Pulmonary artery endothelial cell (primary cell): ENCODE results near the gene CBLC. TPM values are rescaled to one million over a fixed set of nuclear protein-coding genes. Genes with fewer than 3 reads are reported as not detected.

Experiments
- DNase-seq: peaks from one replicate; pipeline ENCODE4 v3.0.0-alpha.2; 2011; ENCODE audit warnings: low read depth, low spot score
- total RNA-seq: library from RNA; depleted of rRNA; stranded (reverse); fragments of >200 nt; gene quantifications from 2 replicates; pipeline ENCODE4 v1.2.3, GENCODE V29; 2014

Gene CBLC
- total RNA-seq, 1 donor from 2014 or later, result 0.13 TPM

DNA sequence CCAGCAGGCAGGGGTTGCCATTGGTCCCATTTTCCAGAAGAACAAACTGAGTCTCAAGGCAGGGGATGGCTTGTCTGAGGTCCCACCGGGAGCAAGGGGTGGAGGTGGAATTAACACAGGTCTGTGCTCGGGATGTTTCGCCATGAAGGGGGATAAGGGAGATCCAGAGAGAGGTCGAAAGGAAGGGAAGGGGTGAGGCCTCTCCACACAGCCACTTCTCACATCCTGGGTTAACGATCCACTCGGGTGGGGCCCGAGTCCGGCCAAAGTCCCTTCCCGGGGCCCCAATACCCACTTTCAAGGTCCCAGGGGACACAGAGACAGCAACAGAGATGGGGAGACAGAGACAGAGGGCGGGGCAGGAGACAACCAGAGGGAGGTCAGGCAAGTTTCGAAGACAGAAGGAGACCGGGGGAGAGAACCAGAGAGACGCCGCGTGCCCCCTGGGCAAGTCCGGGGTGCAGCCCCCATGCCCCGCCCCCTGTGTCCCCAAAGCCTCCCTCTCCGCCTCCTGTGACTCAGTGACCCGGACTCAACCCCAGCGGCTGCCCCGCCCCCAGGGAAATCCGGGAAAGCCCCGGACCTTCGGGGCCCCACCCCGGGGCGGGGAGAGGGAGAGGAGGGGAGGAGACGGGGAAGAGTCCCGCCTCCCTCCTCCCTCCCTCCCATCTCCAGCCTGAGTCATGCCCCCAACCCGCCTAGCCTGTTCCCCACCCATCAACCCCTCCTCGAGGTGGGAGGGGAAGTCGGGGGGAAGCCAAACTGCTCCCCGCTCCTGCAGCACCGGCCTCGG is 30.5 kb upstream of the CBLC start:
- peak; percentile 73 for DNase-seq

- DNase-seq, result no peak
Observed at GRCh38 chr19:44747739-44748425, 29.8 kb upstream of the CBLC start.

DNA sequence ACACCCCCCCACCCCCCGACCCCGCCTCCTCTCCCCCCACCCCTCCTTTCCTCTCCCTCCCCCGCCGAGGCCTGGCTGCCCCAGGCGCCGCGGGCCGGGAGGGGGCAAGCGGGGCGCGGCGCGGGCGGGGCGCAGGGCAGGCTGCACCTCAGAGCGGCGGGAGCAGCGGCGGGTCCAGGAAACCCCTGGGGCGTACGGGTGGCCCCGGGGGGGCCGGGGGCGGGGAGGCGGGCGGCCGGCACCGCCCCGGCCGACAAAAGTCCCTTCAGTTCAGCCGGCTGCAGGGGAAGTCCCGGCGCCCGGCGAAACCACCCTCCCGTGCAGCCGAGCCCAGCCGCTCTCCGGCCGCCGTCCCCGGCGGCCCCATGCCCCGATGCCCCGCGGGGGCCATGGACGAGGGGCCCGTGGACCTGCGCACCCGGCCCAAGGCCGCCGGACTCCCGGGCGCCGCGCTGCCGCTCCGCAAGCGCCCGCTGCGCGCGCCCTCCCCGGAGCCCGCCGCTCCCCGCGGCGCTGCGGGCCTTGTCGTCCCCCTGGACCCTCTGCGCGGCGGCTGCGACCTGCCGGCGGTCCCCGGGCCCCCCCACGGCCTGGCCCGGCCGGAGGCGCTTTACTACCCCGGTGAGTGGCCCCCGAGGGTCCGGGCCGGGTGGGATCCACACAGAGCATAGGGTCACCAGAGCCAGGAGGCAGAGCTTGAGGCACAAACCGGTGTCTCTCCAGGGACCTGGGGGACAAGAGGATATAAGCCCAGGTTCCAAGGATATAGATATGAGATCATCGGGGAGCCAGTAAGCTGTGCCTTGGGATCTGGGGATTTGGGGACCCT is 29.1 kb upstream of the CBLC start, which contains the start of gene BCL3:
BCL3 (plus strand) TSS at position 283 of the 829 bp plus-strand sequence; CDS start at position 366, 83 bp downstream.
- no peak for DNase-seq

- DNase-seq, result no peak
Observed at GRCh38 chr19:44749292-44749691, 28.4 kb upstream of the CBLC start.

- no peak for DNase-seq
Observed at GRCh38 chr19:44749994-44750393, 27.7 kb upstream of the CBLC start.

DNA sequence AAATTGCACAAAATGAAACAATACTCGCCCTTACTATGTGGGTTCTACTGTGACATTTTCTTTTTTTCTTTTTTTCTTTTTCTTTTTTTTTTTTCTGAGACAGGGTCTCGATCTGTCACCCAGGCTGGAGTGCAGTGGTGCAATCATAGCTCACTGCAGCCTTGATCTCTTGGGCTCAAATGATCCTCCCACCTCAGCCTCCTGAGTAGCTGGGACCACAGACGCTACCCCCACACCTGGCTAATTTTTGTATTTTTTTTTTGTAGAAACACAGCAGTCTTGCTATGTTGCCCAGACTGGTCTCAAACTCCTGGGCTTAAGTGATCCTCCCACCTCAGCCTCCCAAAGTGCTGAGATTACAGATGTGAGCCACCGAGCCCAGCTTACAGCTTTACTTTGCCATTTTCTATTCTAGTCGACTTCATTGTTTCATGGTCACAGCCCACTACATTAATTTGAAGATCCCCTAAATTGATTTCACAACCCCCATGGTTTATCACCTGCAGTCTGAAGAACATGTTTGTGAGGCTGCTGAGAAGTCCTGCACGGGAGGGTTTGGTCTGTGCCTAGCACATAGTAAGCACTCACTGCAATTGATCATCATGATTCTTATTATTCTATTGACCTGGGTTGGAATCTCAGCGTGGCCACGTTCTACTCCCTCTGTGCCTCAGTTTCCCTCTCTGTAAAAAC is 25.4 kb upstream of the CBLC start:
- DNase-seq, result no peak

DNA sequence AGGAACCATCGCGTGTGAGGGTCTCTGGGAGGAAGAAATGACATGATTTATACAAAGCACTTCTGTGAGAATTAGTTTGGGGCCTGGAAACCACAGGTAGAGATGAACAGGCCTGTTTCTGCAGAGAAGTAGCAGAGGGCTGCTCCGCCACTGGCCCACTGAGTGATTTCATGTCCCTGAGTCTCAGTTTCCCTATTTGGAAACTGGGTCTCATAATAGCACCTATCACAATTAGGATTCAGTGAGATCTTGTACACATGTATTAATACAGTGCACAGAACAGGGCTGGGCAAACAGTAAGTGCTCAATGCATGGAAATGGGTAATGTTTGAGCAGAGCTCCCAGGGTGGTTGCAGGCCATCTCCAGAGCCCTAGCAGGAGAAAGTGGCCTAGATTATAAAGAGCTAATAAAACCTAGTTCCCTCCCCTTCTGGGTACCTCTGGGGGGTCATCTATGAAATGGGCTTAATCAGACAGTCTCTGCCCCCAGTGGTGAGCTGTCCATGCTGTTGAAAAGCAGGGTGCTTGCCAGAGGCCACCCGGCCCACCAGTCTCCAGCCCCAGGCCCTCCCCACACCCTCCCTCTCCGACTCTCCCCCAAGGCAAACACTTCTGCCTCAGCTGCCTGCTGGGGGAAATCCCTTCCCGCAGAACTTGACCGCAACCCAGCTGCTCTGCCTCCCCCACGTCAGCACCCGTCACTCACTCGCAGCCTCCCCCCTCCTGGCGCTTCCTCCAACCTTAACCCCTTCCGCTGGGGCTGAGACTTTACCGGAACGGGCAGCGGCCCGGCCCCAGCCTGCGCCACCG is 24.7 kb upstream of the CBLC start:
- peak; percentile 81 for DNase-seq

GRCh38 chr19:44753626-44753931 is 24.1 kb upstream of the CBLC start:
- DNase-seq, result no peak

DNA sequence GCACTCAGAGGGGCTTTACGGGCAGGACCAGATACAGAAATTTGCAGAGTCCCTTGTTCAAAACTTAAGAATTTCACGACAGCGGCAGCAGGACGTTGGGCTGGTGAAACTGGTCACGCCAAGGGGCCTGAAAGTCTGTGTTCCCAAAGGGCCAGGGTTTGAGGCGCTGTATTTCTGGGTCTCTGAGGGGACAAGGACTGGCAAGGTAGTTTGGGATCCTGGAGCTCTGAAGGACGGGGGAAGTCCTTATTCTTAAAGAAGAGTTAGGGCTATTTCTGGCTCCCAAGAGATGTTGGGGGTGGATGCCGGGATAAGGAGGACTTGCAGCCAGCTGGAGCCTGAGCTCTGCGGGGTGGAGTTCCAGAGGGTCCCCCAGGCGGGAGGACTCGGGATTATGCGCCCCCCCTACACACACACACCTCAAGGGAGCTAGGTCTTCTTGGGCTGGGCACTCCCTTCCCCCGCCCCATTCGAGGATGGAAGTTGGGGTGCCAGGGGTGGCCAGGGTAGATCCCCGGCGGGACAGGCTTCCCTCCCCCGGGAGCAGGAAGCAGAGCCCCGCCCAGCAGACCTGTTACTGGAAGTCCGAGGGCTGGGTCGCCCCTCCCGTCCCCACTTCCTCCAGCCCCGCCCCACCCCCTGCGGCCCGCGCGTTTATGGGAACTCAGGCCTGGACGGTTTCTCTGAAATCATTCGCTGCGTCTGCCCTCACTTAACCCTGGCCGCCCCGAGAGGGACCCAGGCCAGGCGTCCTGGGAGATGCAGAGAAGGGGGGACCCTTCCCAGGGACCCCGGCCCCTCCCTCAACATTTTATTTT is 23.5 kb upstream of the CBLC start:
- DNase-seq, result no peak

DNA sequence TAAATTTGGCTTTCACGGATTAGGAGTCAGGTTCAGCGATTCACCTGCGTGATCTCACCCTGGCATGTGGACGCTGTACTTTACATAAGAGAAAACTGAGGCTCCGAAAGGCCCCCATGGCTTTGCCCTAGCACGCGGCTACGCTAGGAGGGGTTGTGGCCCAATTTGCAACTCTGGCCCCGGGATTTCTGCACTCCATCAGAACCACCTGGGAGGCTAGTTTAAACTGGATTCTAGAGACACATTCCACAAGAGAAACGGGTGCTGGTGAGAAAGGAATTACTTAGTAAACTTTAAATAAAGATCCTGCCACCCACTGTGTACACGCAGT is 23.0 kb upstream of the CBLC start:
- DNase-seq, result no peak

DNA sequence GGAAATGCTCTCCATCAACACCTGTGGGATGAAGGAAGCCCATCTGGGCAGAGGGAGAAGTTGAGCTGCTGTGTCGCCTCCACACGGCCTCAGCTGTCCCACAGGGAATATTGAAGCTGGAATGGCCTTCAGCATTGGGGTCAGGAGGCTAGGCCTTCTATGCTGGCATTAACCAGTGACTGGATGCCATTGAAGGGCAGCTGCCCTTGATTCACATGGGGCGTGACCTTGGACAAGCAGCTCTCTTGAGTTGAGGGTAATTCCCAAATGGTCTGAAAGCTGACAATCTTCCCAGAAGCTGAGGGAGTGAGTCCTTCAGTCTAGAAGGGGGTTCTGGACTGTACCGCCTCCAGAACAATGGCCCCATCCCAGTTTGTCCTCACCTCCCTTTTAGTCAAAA is 22.5 kb upstream of the CBLC start:
- no peak for DNase-seq

DNA sequence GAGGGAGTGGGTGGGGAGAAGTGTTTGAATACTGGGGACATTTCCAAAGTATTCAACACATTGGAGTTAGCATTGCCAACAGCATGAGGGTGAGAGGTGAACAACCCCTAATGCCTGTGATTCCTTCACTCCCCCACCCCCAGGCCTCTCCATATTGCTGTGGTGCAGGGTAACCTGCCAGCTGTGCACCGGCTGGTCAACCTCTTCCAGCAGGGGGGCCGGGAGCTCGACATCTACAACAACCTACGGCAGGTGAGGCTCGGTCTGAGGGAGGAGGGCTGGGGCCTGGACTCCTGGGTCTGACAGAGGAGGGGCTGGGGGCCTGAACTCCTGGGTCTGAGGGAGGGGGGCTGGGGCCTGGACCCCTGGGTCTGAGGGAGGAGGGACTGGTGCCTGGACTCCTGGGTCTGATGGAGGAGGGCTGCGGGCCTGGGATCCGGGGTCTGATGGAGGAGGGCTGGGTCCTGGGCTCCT is 21.6 kb upstream of the CBLC start:
- no peak for DNase-seq

DNA sequence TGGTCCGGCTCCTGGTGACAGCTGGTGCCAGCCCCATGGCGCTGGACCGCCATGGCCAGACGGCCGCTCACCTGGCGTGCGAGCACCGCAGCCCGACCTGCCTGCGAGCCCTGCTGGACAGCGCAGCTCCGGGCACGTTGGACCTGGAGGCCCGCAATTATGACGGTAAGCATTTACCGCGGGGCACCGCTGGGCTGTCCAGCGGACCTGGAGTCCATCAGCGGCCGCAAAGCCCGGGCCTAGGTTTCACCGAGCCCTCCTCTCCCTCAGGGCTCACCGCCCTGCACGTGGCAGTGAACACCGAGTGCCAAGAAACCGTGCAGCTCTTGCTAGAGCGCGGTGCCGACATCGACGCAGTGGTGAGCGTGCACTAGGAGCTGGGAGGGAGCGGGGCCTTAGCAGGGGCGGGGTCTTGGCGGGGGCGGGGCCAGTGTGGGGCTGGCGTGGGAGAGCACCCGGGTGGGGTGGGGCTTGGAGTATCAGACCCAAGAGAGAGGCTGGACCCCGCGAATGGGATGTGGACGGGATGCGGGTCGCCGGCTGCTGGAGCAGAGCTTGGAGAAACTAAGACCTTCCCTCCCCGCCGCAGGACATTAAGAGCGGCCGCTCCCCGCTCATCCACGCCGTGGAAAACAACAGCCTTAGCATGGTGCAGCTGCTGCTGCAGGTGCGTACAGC is 20.5 kb upstream of the CBLC start:
- DNase-seq, result no peak

DNA sequence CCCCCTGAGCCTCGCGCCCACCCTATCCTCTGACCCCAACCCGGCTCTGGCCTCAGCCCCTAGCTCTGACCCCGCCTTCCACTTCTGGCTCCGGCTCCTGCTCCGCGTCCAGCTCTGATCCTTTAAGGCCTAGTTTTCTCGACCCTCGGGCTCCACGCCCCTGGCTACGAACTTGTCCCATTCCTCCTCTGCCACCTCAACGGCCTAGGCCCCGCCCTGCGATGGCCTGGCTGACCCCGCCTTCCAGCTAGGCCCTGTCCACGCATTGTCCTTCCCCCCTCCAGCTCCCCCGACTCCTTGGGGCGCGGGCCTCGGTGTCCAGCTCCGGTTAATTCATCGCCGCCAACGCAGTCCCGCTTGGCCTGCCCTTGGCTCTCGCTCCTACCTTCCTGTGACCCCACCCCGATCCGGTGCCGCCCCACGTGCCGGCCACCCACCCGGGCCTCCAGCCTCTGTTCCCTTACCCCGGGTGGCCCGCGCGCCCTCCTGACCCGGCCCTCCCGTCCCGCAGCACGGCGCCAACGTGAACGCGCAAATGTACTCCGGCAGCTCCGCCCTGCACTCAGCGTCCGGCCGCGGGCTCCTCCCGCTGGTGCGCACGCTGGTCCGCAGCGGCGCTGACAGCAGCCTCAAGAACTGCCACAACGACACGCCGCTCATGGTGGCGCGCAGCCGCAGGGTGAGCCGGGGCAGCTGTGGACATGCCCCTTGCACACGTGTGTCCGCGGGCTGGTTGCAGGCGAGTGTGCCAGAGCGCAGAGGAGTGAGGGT is 19.8 kb upstream of the CBLC start:
- no peak for DNase-seq

- no peak for DNase-seq
Observed at GRCh38 chr19:44758596-44758995, 19.1 kb upstream of the CBLC start.

- no peak for DNase-seq
Observed at GRCh38 chr19:44759083-44759804, 18.4 kb upstream of the CBLC start.

- DNase-seq, result no peak
Observed at GRCh38 chr19:44762038-44762437, 15.7 kb upstream of the CBLC start.
